Astrocyte of the cerebellum (primary cell): Measurements from ENCODE around the gene KCNMA1.

Source experiments
- DNase-seq: peaks from one replicate; pipeline ENCODE4 v3.0.0-alpha.2; 2011; ENCODE audit warnings: low read depth
- H3K4me3 ChIP-seq: 2 replicates; pipeline ENCODE4 v1.5.1; 2011; ENCODE audit warnings: mild to moderate bottlenecking, low read depth, low read length, moderate library complexity
- in situ Hi-C: cut with HindIII; loops from 2 replicates; pipeline ENCODE4 v1.10.0; 2017; ENCODE audit warnings: low sequenced_read_pairs
- TF ChIP-seq, protein P1 (sequence below): IDR thresholded peaks from 2 replicates; pipeline ENCODE4 v1.5.1; 2012; ENCODE audit warnings: low read length, low read depth, moderate library complexity, mild to moderate bottlenecking; ENCODE audit errors: missing control alignments

KCNMA1 gene

DNA sequence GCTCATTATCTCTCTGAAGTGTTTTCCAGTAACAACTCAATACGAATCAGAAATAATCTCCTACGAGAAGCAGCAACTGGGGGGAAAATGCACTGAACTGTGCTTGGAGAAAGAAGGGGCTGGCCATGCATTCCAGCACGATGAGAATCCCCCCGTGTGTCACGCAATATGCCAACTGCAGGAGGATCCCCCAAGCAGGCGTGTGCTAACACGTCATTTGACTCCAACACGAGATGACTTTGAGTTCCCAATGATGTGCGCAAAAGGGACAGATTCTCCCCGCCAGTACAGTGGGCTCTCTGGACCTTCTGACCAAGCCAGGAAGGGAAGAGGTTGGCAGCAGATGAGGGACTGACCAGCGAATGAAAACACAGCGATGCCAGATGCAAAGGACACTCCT, 105.5 kb downstream of the KCNMA1 start:
- in situ Hi-C loops: no loop called here
- no peak overlapping the region for H3K4me3 ChIP-seq
- TF ChIP-seq, protein P1, sequence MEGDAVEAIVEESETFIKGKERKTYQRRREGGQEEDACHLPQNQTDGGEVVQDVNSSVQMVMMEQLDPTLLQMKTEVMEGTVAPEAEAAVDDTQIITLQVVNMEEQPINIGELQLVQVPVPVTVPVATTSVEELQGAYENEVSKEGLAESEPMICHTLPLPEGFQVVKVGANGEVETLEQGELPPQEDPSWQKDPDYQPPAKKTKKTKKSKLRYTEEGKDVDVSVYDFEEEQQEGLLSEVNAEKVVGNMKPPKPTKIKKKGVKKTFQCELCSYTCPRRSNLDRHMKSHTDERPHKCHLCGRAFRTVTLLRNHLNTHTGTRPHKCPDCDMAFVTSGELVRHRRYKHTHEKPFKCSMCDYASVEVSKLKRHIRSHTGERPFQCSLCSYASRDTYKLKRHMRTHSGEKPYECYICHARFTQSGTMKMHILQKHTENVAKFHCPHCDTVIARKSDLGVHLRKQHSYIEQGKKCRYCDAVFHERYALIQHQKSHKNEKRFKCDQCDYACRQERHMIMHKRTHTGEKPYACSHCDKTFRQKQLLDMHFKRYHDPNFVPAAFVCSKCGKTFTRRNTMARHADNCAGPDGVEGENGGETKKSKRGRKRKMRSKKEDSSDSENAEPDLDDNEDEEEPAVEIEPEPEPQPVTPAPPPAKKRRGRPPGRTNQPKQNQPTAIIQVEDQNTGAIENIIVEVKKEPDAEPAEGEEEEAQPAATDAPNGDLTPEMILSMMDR: no peak
- no peak for DNase-seq

DNA sequence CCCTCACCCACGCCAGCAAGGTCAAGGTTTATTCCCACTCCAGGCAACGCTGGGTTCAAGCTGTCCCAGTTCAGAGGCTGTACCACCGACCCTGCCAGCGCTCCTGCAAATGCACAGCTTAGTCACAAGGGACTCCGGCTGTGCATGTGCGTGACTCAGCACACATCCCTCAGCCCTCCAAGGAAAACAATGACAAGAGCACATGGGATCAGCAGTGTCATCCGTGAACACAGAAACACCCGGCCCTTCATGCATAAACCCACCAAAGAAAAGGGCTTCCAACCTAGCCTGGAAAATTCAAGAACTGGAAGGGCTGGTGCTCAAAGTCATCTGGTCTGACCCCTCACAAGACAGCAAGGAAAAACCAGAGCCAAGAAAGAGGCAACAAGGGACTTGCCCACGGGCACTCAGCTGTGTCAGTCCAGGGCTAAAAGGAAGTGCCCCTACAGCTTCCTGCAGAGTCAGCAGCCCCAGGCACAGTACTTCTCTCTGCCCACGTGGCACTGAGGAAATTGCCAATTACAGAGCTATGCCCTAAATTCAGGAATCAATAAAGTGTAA, 106.1 kb downstream of the KCNMA1 start:
- no peak overlapping the region for H3K4me3 ChIP-seq
- TF ChIP-seq, protein P1: no peak
- DNase-seq: no peak
- in situ Hi-C loops: no loop called here

DNA sequence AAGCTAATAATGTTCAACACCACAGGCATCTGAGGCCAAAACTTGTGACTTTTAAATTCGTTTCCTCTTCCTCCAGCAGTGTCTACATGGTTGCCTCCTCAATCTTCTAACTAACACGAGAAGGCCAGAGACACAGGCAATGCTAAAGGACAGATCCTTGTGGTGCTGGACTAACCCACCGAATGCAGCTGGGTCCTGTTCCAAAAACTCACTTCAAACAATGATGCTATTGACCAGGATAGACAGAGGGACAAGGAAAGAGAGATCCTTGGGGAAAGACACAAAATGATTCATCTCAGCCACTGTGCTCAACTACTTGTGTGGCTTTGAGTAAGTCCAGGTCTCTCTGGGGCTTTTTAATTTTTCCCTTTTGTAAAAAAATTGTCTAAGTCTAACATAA, 107.6 kb downstream of the KCNMA1 start:
- DNase-seq: no peak
- TF ChIP-seq, protein P1: no peak
- in situ Hi-C loops: no loop called here
- no peak overlapping the region for H3K4me3 ChIP-seq

DNA sequence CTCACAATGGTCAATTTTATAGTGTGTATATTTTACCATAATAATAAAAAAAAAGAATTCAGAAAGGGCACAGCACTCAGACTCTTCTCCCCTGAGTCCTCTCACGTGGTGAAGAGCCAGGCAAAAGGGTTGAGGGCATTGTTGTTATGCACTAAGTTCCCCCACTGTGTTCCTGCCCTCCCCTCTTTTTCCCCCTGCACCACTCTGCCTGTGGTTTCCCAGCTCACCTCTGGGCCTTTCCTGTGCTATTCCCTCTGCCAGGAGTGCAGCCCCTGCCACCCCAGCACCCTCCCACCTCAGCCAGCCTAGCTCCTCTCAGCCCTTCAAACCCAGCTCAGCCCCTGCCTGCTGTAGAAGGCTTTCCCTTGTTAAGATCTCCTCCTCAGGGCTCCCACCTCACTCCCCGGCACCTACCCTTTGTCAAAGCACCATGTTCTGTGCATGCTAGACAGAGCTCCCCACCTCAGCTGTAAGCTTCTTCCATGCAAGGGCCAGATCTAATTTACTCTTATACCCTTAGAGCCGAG, 108.5 kb downstream of the KCNMA1 start:
- no peak overlapping the region for H3K4me3 ChIP-seq
- TF ChIP-seq, protein P1: no peak
- DNase-seq: no peak
- in situ Hi-C loops: no loop called here

DNA sequence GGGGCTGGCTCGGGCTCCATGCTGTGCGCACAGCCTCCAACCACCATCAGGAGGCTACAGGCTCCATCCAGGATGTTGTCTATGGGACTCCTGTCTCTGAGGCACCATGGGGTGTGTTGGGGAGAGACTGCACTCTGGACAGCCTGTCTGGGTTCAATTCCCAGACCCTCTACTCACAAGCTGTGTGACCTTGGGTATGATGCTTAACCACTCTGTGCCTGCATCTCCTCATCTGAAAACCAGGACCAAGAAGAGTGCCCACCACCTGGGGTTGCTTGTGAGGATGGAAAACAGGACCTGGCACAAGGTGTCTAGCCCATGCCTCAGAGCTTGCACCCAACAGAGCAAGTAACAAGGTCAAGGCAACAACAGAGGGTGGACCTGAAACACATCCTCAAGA, 109.8 kb downstream of the KCNMA1 start:
- in situ Hi-C loops: no loop called here
- H3K4me3 ChIP-seq: no peak overlapping the region
- no peak for DNase-seq
- TF ChIP-seq, protein P1: no peak

DNA sequence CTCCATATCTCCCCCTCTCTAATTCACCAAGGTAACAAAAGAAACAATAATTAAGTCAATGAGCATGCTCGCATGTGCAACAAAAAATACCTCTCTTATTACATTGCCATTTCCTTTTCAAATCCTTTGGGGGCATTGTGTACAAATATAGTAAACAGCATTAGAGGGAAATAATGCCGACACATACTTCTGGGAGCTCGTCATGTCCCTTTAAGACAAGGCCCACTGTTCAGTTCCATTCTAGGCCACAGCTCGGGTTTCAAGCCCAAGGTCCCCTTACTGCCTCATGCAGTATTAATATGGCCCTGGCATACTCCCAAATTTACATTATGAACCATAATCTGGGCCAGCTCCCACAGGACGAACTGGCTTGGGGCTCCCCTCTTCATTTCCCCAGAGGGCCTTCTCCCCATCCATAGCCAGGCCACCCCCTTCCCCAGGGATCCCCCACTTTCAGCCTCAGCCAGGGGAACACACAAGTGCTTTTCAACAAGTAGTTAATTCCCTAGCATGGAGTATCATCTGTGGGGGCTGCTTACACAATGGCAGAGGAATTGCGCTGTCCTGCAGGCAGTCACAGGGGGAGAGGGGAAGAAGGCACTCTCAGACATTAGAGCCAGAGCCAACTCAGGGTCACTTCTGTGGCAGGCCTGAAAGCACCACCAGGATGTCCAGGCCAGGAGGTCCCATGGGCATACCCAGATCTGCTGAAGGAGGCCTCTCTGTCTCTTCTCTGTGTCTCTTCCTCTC, 110.6 kb downstream of the KCNMA1 start:
- no peak for DNase-seq

More for the DNA sequence above, 110.6 kb downstream of the KCNMA1 start:
- in situ Hi-C loops: no loop called here
- TF ChIP-seq, protein P1: no peak
- no peak overlapping the region for H3K4me3 ChIP-seq
